ENCODE measurements around the gene TMEM132C.

The TMEM132C gene

DNA sequence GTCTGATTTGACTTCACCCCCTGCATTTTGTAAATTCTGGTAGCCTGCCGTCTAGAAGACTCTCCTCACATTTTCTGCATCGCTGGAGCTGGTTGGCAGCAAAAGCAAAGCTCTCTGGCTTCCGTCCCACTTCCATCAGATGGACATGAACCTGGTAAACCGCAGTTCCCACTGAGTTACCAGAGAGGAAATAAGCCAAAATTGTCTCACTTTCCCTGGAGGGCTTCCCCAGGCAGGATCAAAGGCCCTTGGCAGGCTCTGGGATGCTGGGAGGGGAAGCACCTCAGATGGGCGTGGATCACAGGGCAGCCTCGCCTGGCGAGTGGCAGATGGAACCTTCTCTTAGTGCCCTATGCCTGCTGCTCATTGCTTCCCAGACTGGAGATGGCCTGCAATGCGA lies 243.5 kb downstream of the TMEM132C start:
- no peak for DNase-seq

DNA sequence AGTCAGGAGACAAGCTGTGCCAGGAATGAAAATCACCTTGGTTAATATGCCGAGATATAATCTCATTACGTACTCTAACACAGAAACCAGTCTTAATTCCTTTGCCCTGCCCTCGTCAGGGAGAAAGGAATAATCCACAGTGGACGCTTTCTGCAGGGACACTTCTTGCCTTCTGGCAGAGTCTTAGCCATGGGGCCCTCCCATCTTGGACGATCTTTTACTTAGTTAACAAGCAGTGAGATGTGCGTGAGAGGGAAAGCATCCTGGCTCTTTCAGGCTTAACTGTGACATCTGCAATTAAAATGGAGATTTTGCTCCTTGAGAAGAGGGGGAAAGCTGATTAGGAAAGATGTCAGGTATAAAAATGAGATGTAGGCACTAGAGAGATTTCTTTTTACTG lies 246.4 kb downstream of the TMEM132C start:
- no peak for DNase-seq

DNA sequence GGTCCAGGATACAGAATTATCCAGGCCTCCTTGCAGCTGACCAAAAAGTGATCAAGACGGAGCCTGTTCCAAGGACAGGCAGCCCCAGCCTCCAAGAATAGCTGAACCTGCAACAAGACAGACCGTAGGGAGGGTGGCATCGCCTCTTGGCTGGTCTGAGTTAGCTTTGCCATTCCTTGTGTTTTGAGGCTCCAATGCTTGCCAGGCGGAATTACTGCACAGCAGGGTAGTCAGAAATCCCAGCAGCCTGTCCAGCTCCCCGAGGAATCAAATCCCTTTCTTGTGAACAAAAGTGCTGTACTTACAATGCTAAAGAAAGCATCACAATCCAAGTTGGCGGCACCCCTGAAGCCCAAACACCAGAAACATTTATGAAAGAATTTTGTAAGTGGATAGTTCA lies 246.9 kb downstream of the TMEM132C start:
- DNase-seq: no peak

DNA sequence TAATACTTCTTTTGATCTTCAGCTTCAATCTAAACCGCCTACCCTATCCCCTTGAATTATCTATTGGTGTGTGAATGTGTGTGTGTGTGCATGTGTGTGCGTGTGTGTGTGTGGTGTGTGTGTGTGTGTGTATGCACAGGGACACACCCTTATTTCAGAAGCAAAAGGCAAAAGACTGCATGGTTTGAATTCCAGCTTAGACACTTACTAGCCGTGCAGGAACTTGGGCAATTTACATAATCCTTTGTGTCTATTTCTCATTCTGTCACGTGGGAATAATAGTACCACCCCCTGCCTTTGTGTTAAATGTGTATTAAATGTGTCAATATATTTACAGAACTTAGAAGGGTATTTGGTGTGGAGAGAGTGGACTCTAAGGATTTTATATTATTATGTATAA lies 251.7 kb downstream of the TMEM132C start:
- no peak for DNase-seq

DNA sequence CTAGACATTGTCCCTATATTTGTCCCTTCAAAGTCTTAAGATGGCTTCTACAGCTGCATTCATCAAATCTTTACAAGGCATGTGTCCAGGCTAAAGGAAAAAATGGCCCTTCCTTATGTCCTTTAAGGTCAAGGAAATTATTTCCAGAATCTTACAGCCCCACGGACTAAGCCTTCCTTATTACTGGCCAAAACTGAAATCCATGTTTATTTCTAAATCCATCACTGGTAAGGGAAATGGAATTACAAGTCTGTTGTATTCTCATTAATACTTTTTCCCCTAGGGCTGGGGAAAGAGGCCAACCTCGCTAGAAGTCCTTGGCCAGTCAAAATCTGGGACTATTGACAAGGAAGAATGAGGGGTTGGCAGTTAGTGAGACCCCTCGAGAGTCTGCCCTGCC lies 252.5 kb downstream of the TMEM132C start:
- DNase-seq: no peak

DNA sequence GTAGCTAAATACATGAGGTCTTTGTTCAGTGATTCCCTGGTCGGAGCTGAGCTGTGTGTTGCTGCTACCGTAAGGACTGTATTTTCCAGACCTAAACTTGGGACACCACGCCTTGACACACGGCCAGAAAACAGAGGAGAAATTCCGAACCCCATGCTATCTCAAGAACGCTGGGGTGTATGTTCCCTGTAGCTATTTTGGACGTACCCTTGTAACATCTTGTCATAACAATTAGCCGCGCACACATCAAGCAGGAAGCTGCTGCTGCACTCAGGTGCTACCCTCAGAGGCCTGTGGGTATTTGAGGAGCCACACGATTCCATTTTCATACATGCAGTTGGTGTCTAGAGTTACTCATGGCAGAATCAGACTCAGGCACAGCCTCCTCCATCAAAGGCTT lies 255.0 kb downstream of the TMEM132C start:
- no peak for DNase-seq

DNA sequence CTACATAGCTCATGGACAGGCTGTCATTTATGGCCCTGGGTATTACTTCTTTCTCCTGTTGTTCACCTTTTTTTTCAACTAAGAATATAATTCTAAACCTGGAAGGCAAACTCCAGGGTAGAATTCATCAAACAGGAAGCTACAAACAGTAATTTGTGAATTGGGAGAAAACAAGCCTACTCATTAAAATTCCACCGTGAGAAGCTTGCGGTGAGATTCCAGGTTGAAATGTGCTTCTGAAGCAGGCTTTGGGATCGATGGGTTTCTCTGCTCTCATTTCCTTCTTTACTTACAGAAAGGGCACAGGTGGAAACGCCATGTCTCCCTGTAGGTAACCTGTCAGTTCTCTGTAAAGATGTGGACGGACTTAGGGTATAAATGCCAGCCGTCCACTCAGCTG lies 257.5 kb downstream of the TMEM132C start:
- no peak for DNase-seq

DNA sequence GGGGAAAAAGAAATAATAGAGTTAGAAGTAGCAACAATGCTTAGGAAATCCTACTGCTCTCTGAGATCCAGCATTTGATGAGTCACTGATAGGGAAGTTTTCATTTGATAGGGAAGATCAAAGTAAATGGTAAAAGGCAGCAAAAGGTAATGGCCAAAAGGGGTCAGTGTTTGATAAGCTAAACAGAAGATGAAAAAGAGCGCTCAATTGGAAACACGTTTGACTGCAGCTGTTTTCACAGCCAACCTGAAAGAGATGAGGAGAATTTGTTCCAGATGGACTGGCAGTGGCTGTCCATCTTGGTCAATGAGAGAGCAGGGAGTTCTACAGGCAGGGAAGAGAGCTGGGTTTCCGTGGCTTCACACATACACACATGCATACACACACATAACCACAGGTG lies 264.2 kb downstream of the TMEM132C start:
- DNase-seq: no peak

DNA sequence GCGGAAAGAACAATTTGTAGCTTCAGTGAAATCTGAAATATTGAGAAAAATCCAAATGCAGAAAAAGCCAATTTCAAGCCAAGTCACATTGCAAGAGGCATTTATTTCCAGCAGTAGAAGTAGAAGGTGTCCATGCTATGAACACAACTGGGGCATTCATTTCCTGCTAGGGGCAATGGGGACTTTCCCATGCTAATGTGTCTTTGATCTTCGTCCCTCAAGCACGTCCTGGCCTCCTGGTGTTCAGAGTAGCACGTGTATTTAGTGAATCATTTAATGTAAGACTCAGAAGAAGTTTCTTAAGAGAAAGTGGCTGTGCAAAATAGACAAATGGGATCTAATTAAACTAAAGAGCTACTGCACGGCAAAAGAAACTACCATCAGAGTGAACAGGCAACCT lies 267.9 kb downstream of the TMEM132C start:
- DNase-seq: no peak

DNA sequence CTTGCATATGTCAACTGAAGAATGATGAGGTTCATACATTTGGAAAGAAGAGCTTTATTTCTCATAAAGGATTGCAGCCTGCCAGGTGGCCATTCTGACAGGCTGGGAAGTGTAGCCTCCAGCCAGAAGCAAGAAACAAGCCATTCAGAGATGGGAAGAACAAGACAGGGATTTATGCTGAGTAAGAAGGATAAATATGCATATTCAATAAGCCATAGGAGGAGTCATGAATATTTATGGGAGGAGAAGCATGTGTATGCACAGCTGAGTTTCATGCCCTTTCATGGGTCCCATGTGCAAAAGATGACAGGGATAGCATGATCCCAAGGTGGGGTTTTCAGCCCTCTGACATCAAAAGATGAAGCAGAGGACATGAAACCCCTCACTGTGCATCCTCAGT lies 269.8 kb downstream of the TMEM132C start:
- no peak for DNase-seq

DNA sequence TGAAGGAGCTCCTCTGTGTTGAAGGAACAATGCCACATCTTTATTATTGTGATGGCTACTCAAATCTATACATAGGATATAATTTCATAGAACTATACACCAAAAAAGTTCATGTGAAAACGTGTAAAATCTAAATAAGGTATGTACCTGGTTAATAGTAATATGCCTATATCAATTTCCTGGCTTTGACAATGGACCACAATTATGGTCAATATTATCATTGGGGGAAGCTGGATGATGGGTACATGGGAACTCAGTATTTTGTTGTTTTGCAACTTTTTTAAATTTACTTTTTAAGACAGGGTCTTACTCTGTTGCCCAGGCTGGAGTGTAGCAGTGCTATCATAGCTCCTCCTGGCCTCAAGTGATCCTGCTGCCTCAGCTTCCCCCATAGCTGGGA lies 270.7 kb downstream of the TMEM132C start:
- no peak for DNase-seq

DNA sequence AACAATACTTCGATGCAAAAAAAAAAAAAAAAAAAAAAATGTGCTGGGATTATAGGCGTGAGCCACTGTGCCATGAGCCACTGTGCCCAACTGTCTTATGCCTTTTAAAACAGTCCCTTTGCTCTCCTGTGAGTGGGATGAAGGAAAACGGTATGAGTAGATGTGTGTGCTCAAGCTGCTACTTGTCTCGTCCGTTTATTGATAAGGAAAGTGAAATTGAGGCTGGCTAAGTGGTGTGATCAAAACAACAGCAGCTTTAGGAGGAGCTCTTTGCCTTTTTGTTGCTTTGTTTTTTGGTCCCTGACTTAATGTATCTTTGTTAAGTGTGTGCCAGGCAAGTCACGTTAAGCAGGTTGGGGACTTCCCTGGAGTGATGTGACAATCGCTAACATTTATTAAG lies 275.9 kb downstream of the TMEM132C start:
- DNase-seq: no peak

DNA sequence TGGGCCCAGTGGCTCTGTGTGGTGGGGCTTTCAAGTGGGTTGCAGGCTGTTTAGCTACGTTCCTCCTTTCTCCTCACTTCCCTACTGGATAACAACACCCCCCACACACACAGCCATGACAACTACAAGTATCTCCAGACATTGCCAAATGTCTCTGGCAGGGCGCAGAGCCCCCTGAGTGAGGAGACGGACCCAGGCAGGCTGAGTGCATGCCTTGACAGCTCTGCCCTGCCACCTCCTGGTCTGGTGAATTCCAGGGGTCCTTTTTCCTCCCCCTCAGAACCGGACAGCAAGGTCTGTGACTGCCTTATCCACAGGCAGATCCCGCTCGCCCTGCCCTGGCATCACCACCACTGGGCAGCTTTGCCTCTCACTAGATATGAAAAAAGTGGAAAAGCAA lies 276.5 kb downstream of the TMEM132C start:
- no peak for DNase-seq

DNA sequence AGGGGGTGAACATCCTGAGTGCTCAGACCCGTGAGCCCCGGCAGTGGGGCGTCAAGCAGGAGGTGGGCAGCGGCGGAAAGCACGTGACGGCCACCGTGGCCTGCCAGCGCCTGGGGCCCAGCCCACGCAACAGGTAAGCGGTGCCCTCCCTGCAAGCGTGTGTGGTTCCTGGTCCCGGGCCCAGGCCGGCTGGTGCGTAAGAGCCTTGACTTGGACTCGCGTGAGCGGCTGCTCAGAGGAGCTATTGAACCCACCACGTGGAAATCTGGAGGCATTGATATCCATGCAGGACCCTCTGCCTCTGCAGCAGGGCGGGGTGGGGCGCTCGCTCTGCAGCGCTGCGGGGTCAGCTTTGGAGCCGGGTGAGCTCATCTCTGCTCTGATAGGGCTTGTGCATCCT lies 277.0 kb downstream of the TMEM132C start:
- no peak for DNase-seq

DNA sequence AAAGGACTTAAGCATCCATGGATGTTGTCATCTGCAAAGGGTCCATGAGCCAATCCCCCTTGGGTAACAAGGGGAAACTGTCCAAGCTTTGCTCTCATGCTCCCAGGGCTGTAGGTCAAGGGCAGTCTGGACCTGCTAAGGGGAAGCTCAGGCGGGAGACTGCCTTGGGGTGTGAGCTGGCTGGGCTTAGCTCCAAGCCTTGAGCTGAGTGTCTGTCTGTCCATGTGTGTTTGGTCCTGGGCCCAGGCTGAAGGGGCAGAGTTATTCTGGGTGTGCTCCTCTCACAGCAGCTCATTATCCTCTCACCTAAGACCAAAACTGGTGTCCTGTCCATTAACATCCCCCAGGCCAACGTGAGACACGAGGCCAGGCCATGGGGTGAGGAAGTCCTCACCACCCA lies 282.0 kb downstream of the TMEM132C start:
- no peak for DNase-seq

DNA sequence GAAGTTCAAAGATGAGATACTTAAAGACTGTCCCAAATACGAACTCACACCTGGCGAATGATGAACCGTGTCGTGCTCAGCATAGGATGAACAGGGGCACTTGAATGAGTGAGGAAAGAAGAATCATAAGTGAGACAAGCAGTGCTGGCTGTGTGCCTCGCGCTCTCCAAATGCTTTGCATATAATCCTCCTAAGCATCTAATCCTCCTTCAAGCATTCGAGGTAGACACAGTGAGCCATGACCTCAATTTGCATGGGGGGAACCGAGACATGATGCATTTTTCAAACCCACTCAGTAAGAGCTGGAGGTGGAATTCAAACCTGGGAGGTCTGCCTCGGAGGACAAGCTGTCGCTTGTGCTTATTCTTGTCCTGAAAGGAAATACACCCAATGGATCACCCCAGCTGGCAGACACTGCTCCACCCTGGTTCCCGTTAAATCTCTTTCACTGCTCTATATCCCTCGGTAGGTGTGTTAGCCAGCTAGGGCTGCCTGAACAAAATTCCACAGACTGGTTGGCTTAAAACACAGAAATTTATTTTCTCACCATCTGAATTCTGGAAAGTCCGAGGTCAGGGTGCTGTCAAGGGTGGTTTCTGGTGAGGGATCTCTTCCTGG lies 282.7 kb downstream of the TMEM132C start:
- no peak for DNase-seq

DNA sequence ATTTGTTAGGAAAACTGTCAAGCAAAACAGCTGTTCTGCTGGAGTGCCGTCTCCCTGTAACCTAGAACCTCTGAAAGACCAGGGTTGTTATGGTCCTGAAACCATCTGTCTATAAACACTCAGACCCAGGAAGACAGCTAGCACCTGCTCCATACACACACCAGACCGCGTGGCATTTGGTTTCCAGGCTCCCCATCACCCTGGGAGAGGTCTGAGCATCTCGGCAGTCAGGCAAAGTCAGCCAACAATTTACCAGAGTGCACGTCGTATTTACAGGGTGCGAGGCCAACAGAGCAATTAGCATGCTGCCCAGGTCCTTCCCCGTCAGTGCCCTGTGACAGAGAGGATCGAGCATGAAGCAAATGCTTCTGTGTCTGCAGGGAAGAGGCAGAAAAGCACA lies 284.3 kb downstream of the TMEM132C start:
- DNase-seq: no peak

DNA sequence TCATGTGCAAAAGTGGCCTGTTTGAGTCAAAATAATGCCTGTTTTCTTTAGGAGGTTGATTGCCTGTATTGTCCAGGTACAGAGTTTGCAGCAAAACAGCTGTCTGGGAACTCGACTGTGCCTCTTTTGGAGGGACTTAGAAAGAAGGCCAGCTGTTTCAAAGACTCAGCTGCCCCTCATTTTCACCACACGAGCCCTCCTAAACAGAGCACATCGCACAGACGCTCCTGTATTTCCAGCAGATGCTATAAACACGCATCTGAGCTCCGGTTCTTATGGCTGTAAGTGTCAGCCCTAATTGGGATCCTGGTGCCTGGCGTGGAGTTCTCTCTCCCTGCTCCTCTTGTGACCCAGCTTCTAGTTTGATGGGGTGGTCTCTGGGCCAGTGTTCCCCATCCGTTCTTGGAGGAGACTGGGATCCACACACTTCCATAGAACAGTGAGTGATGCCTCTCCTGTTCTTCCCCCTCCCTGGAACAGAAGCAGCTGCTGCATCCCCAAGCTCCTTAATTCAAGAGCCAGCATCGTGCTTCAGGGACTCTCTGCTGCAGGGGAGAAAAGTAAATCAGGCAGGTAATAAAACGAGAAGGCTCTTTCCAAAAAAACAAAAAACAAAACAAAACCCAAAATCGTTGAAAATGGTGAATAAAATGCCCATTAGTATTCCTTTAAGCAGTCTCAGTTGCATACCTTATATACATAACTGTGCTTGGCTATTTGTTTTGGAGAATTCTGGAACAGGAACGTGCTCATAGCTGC lies 287.8 kb downstream of the TMEM132C start:
- DNase-seq: no peak

DNA sequence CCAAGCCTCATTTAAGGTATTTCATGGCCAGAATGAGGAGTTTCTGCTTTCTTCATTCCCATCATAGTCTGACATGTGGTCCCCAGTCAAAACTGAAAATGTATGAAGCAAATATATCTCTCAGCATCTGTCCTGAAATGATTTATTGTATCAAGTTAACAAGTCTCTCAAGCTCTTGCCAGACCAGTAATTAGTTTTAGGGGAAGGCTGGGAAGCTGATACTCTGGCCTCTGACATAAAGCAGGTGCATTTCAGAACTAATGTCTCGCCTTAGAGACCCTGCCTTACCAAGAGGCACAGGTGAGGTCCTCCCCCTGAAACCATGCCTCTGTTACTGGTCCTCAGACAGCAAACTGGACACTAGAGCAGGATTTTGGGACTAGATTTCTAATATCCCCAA lies 290.3 kb downstream of the TMEM132C start:
- no peak for DNase-seq

DNA sequence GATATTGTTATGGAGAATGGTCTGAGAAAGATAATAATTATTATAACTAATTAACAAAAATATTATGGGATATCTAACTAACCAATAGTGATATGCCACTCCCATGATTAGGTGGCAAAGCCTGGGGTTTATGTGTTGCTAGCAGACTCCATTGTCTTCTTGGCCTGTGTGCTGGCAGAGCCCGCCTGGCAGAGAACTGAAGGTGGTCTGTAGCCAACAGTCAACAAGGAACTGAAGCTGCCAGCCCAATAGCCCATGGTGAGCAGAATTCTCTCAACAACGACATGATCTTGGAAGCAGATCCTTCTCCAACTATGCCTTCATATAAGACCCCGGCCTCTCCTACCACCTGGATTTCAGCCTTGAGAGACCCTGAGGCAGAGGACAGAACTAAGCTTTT lies 298.0 kb downstream of the TMEM132C start:
- no peak for DNase-seq

DNA sequence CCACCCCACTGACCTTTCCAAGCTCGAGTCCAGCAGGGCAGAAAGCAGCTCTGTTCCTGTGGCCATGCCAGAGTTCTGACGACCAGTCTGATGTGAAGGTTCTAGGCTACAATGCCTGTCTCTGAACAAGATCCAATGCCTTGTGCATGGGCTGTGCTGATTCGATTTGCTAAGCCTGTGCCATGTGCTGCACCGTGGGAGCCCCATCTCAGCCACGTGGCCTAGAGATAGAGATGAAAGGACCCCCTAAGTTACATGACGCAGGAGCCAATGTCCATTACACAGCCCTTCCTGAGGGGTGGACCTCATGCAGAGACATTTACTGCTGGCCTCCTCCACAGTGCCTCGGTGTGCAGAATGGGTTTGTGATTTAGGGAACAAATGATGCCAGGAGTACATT lies 300.8 kb downstream of the TMEM132C start:
- DNase-seq: no peak

DNA sequence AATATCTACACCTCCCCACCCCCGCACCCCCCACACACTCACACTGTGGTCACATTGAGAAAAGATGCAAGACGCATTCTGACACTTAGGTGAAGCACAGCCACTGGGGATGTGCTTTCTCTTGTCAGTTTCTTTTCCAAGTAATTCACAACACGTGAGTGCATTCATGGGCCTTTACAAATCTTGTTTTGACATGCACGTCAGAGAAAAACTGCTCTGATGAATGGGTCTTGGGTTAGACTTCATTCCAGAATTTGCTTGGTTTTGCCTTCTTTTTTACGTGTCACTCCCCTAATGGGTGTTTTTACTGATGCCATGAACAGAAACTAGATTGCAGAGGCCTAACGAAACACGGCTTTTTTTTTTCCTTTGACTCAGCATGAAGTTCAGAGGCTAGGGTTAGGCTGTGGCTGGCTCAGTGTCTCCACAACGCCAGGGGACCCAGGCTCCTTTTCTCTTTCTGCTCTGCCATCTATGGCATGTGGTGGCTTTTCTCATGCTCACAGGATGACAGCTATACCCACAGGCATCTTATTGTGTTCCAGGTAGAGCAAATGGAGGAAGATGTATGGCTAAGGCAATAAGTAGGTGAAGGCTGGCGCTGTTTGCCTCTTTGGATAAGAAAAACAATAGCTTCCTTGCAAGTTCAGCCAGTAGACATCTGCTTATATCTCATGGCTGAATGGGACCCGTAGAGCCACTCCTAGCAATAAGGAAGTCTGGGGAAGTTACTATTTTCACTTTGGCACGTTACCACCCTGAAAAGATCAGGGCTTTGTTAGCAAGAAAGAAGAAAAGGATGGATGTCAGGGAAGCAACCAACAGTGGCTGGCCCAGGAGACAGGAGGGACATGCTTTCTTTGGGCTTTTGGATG lies 303.5 kb downstream of the TMEM132C start:
- no peak for DNase-seq

DNA sequence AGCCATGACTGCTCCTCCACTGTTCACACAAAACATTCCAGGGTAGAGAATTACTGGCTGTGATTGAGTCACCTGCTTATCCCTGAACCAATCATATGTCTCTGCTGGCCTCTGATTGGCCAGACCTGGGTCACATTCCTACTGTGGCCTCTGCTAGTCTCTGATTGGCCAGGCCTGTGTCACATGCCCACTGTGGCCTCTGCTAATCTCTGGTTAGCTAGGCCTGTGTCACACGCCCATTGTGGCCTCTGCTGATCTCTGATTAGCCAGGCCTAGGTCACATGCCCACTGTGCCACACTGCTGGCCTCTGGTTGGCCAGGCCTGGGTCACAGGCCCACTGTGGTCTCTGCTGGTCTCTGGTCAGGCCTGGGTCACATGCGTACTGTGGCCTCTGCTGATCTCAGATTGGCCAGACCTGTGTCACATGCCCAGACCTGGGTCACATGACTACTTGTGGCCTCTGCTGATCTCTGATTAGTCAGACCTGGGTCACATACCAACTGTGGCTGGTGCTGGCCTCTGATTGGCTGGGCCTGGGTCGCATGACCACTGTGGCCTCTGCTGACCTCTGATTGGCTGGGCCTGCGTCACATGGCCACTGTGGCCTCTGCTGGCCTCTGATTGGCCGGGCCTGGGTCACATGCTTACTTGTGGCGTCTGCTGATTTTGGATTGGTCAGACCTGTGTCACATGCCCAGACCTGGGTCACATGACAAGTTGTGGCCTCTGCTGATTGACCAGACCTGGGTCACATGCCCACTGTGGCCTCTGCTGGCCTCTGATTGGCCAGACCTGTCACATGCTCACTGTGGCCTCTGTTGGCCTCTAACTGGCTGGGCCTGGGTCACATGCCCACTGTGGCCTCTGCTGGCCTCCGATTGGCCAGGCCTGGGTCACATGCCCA lies 305.2 kb downstream of the TMEM132C start:
- no peak for DNase-seq

All from activated T-cell treated with anti-CD3 and anti-CD28 coated beads, Interleukin-2, amount 50 U/mL, for 1 hour (primary cell).